Forelimb muscle (tissue), 1 donor: ENCODE results near the gene NCAN. TPM values are rescaled to one million over a fixed set of nuclear protein-coding genes. Genes with fewer than 3 reads are reported as not detected.

ENCODE experiments used
- DNase-seq: peaks from one replicate; pipeline ENCODE4 v3.0.0-alpha.2; 2013; ENCODE audit warnings: low read depth
- polyA plus RNA-seq: library from polyadenylated mRNA; unstranded; fragments of 120-200 nt; gene quantifications from one replicate; pipeline ENCODE4 v1.2.1, GENCODE V29; 2013; ENCODE audit not compliant: insufficient read length

NCAN gene
- polyA plus RNA-seq, 1 donor, result 0.16 TPM

DNA sequence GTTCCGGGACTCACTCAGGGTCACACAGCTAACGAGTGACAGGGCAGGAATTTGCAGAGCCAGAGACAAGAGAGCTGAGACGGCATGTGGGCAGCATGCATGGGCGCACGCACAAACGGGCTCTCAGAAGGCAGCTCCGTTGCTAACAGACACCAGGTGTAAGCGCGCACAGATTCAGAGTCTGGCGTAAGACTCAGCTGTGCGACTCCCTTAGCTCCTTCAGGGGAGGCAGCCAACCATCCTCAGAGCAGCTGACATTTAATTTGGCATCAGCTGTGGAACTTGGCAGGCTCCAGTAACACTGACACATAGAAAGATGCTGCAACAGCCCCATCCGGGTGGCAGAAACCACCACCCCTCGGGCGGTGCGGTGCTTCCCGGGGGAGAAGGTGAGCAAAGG lies 68.8 kb downstream of the NCAN start:
- DNase-seq, result no peak

- DNase-seq, result no peak
Measured at GRCh38 chr19:19285686-19286085, 73.9 kb downstream of the NCAN start.

- DNase-seq, result no peak
Measured at GRCh38 chr19:19292607-19293006, 80.8 kb downstream of the NCAN start.

GRCh38 chr19:19294914-19295313 lies 83.2 kb downstream of the NCAN start:
- no peak for DNase-seq

- no peak for DNase-seq
Measured at GRCh38 chr19:19296953-19297689, 85.4 kb downstream of the NCAN start.

DNA sequence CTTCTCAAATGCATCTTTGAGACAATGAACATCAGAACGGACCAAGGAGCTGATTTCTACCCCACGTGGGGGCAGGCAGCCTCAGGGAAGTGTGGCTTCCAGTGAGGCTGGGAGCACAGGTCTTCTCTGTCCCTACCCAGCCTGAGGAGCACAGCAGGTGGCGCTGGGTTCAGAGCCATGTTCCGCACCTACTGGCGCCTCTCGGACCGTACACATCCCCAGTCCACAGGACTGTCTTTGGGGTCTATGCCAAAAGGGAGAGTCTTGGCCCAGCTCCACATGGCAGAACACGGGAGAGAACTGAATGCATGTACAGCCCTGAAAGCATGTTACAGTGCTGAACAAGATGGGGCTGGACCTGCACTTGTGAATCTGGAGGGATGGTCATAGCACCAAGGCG lies 86.0 kb downstream of the NCAN start:
- no peak for DNase-seq

DNA sequence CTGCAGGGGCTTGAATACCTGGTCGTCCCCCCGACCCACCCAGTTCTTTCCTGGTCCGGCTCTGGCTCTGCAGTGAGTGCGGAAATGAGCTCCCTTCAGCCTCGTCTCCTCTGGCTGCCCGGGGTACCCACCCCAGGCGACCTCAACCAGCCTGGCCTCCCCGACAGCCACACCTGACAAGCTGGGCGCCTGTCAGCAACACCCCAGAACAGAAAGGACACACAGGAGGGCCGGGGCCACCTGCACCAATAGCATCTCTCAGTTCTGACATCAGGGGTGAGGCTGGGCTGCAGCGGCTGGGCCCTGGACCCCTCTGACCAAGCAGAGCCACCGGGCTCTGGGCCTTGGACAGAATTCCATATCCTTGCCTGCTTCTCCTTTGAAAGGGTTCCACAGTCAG lies 88.9 kb downstream of the NCAN start:
- DNase-seq, result no peak

Other genes with a start within 250 kb of the NCAN start
- 68.5 TPM for gene SUGP2, start 178.4 kb upstream of the NCAN start, polyA plus RNA-seq
- gene ARMC6, start 178.4 kb upstream of the NCAN start, polyA plus RNA-seq, result 26.0 TPM
- 12.0 TPM for gene SLC25A42, start 148.0 kb upstream of the NCAN start, polyA plus RNA-seq
- gene TMEM161A, start 73.5 kb upstream of the NCAN start, polyA plus RNA-seq, result 30.8 TPM
- 2.2 TPM for gene MEF2B, start 41.7 kb upstream of the NCAN start, polyA plus RNA-seq
- gene BORCS8, start 19.8 kb upstream of the NCAN start, polyA plus RNA-seq, result 12.0 TPM
- 66.5 TPM for gene RFXANK, start 19.7 kb upstream of the NCAN start, polyA plus RNA-seq
- gene NR2C2AP, start 8.5 kb upstream of the NCAN start, polyA plus RNA-seq, result 7.7 TPM
- 2.0 TPM for gene TM6SF2, start 61.3 kb downstream of the NCAN start, polyA plus RNA-seq
- gene SUGP1, start 108.6 kb downstream of the NCAN start, polyA plus RNA-seq, result 33.3 TPM
- 51.7 TPM for gene MAU2, start 108.9 kb downstream of the NCAN start, polyA plus RNA-seq
- gene GATAD2A, start 193.7 kb downstream of the NCAN start, polyA plus RNA-seq, result 45.7 TPM